ENCODE data around the gene KIAA0232. TPM values are rescaled to one million over a fixed set of nuclear protein-coding genes. Genes with fewer than 3 reads are reported as not detected.

The KIAA0232 gene
- total RNA-seq, 1 experiment from 2014 or later: 28.5 TPM

GRCh38 chr4:6734165-6734786 lies 48.3 kb upstream of the KIAA0232 start:
- H3K23ac ChIP-seq (ENCODE audit: insufficient read length, low read depth, low read length): no peak overlapping the region
- H3K27ac ChIP-seq (ENCODE audit: insufficient read length, low read depth, low read length): no peak overlapping the region
- H3K79me1 ChIP-seq (ENCODE audit: insufficient read depth, low read depth, low read length, poor library complexity, severe bottlenecking): no peaks in the 10 kb centered on the region
- no peak overlapping the region for H4K91ac ChIP-seq (ENCODE audit: insufficient read length, low read depth, low read length)
- H3K23me2 ChIP-seq (ENCODE audit: insufficient read length, low read depth, low read length, poor library complexity, severe bottlenecking): no peaks in the 10 kb centered on the region
- Mint-ChIP-seq H3K4me3 (no peak overlapping the region), H3K27ac (no peak overlapping the region), H3K36me3 (ENCODE audit: insufficient read depth in 1 of 3, low read depth in 3 of 3) (no peaks in the 10 kb centered on the region), H3K4me1 (peaks cover 4 to 5% of the 10 kb centered on the region in 2 experiments; a peak in 3 of 4 replicates), H3K27me3 (ENCODE audit: low read depth) (peaks cover 5% of the 10 kb centered on the region; the same call in 1 of the 2 replicates), H3K9me3 (no peaks in the 10 kb centered on the region)
- no peak overlapping the region for H4K8ac ChIP-seq (replicated peaks; ENCODE audit: insufficient read length, low read depth, low read length)
- no peak overlapping the region for H3K56ac ChIP-seq (ENCODE audit: insufficient read length, low read depth, low read length)
- WGBS (ENCODE audit: extremely low coverage, insufficient read length, low lambda C conversion rate): no CpG with 5 or more reads among the region's 16 CpGs
- H2AFZ ChIP-seq (ENCODE audit: low read length): no peak overlapping the region
- H3T11ph ChIP-seq (ENCODE audit: low read length): no peak overlapping the region
- no peak overlapping the region for H3K4me2 ChIP-seq (ENCODE audit: insufficient read depth, insufficient read length, low read length)
- no peak overlapping the region for H3K18ac ChIP-seq (ENCODE audit: insufficient read length, low read depth, low read length)
- no peak overlapping the region for H2BK5ac ChIP-seq (ENCODE audit: insufficient read length, low read length)
- no peak for TF ChIP-seq CTCF (conservative IDR thresholded peaks at IDR 0.05)
- no peak overlapping the region for H4K5ac ChIP-seq (ENCODE audit: insufficient read length, low read depth, low read length)
- no peaks in the 10 kb centered on the region for H3K27me3 ChIP-seq (ENCODE audit: insufficient read depth, low read length)
- H4K20me1 ChIP-seq (ENCODE audit: control insufficient read depth, insufficient read depth, insufficient read length): no peaks in the 10 kb centered on the region
- H2BK20ac ChIP-seq (ENCODE audit: low read depth, low read length, poor library complexity, severe bottlenecking): no peak overlapping the region
- no peaks in the 10 kb centered on the region for H3K4me1 ChIP-seq (ENCODE audit: insufficient read depth, low read length)
- H3K14ac ChIP-seq (ENCODE audit: insufficient read depth, low read length): no peak overlapping the region
- H2AK5ac ChIP-seq (ENCODE audit: insufficient read length, low read length): no peak overlapping the region
- no peak for DNase-seq
- no peak overlapping the region for H2BK12ac ChIP-seq (ENCODE audit: insufficient read length, low read depth, low read length)
- no peak overlapping the region for H3K4ac ChIP-seq (ENCODE audit: low read depth, low read length)
- no peak overlapping the region for H3K9ac ChIP-seq (ENCODE audit: extremely low read depth, insufficient read length, low read length)
- H2BK15ac ChIP-seq (ENCODE audit: low read depth, low read length): no peak overlapping the region
- H3K79me2 ChIP-seq (ENCODE audit: insufficient read depth, low read length): no peaks in the 10 kb centered on the region
- no peaks in the 10 kb centered on the region for H3K9me3 ChIP-seq (ENCODE audit: control insufficient read depth, low read depth, low read length)
- no peak overlapping the region for H2BK120ac ChIP-seq (ENCODE audit: low read depth, low read length, poor library complexity, severe bottlenecking)

Measured in H9 (cell line).